HG03520 (cell line): ENCODE data around the gene POLR3A.
A peak's percentile ranks its signal among the peaks of the same experiment; 100 is the strongest.
"Not testable (repeated sequence)": the region's sequence is repeated elsewhere in the genome, so short reads cannot be mapped to it uniquely, and the experiment has no call there.

Source experiments
- ATAC-seq: cut with Tn5 transposase; IDR thresholded peaks from one replicate; pipeline ENCODE4 v1.9.1; 2021; ENCODE audit warnings: mild to moderate bottlenecking, moderate library complexity; ENCODE audit not compliant: unreplicated experiment

Gene POLR3A

GRCh38 chr10:78029269-78030226, at the start of gene POLR3A:
TSS of gene POLR3A (minus strand) at chr10:78029515. CDS start at chr10:78029407, 108 bp downstream.
- peak; percentile 52 for ATAC-seq

DNA sequence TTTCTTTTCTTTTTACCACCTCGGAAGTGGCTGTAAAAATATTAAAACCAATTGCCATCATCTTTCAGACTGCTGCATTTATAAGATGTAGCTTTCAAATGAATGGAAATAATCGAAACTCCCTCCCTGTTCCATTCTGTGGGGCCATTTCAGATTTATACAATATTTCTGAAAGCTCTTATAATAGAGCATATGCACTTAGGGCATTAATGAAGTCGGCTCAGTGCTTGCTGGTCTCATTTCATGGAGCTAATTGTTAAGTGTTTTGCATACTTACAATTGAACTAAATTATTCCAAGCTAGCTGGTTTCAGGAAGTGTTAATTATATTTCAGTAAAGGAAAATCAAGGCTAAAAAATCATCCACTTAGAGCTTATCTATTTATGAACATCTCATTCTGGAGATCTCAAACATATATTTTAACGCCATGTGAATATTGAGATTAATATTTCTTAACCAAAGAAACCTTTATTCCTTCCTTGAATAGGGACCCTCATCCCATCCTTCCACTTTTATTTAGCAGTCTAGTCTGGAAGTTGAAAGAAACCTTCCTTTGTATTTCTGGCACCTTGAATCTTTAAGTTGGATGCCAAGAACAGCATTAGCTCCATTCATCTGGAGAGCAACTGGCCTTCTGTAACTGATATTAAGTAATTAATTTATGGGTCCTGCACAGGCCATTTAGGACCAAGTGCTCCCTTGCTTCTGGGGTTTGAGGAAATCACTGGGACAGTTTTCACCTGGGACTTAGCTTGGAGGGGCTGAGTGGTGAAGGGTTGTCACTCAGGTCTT, 49.4 kb upstream of the POLR3A start:
- no peak for ATAC-seq

DNA sequence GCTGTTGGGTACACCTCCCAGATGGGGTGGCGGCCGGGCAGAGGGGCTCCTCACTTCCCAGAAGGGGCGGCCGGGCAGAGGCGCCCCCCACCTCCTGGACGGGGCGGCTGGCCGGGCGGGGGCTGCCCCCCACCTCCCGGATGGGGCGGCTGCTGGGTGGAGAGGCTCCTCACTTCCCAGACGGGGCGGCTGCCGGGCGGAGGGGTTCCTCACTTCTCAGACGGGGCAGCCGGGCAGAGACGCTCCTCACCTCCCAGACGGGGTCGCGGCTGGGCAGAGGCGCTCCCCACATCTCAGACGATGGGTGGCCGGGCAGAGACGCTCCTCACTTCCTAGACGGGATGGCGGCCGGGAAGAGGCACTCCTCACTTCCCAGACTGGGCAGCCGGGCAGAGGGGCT, 46.5 kb upstream of the POLR3A start:
- ATAC-seq, result not testable (repeated sequence)

DNA sequence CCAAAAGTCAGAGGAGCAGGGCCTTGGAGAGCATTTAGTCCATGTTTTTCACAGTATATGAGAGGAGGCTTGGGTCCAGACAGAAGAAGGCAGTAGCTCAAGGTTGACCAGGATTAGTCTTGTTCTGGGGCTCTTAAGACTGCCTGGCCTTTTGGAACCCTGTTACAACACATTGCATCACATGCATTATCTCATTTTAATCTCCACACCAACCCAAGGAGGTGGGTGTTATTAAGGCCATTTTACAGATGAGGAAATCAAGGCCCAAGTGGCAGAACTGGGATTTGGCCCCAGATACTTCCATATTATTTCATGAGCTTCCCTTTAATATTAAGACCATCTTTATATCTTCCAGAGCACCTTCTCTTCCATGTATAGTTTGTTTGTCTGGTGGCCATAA, 43.2 kb upstream of the POLR3A start:
- ATAC-seq, result no peak

- ATAC-seq, result no peak
These were observed 42.5 kb upstream of the POLR3A start for GRCh38 chr10:78071857-78072179.

GRCh38 chr10:78071140-78071856, 42.0 kb upstream of the POLR3A start:
- no peak for ATAC-seq

GRCh38 chr10:78070726-78071125, 41.4 kb upstream of the POLR3A start:
- no peak for ATAC-seq

- ATAC-seq, result not testable (repeated sequence)
These were observed 40.7 kb upstream of the POLR3A start for GRCh38 chr10:78070064-78070463.

DNA sequence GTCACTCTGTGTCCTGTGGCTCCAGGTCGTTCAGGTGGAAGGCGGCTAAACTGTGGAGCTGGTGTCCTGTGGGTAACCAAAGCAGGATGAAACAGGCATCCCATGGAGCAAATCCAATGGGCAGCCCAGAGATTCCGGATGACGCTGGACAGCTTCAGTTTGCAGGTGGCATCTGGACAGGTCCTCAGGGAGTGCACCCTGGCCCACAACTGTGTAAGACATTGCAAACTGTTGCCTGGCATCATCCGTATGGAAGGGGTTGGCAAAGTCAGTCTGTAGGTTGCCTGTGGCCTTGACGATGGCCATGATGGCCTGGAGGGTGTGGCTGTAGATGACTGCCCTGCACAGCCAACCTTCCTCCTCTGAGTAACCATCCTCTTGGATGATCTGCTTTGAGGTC, 39.8 kb upstream of the POLR3A start:
- ATAC-seq, result no peak

DNA sequence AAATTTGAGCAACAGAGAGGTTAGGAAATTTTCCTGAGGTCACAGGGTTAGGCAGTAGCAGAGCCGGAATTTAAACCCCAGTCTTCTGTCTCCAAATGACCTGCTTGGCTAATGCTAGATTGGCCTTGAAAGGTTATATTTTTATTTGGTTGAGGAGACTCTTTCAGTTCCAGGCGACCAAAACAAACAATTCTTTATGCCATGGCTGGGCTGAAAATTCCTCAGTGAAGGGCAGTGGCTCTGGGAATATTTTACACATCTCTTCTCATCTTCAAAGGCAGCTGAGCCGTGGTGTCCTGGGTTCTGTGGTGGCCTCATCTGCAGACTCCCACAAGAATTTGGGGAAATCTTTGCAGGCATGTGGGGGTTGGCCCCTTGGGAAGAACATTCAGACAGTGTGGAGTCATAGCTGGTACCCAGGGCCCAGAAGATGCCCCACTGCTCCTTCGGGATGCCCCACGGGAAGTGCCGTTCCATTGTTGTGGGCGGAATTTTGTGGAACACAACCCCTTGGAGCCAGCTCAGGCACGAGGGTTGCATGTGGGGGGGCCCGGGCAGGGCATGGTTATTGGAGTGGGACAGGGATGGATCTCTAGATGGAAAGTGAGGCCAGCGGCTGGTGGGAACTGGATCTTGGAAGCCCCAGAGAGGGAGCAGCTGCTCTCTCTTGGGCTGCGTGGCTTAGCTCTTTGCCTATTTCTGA, 37.6 kb upstream of the POLR3A start:
- ATAC-seq, result no peak

GRCh38 chr10:78066012-78066411, 36.7 kb upstream of the POLR3A start:
- no peak for ATAC-seq

DNA sequence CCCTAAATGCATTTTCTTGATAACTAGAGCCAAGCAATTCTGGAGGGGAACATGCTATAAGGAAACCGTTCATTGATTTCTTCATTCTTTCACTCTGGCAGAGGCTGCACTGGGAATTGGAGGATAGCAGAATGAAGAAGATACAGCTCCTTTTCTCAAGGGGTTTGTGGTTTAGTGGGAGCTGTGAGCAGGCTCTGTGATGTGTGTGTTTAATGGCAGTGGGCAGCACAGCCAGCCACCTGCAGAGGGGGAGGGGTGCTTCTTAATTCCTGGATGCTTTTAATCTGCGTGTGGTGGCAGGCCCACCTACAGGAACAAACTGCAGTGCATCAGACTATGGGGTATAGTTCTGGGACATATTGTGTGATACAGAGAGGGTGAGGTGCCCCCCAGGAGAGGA, 36.3 kb upstream of the POLR3A start:
- no peak for ATAC-seq

GRCh38 chr10:78064919-78065318, 35.6 kb upstream of the POLR3A start:
- ATAC-seq, result not testable (repeated sequence)

GRCh38 chr10:78063236-78063635, 33.9 kb upstream of the POLR3A start:
- no peak for ATAC-seq

- ATAC-seq, result no peak
These were observed 33.0 kb upstream of the POLR3A start for GRCh38 chr10:78062296-78062695.

- no peak for ATAC-seq
These were observed 30.8 kb upstream of the POLR3A start for GRCh38 chr10:78059906-78060702.

DNA sequence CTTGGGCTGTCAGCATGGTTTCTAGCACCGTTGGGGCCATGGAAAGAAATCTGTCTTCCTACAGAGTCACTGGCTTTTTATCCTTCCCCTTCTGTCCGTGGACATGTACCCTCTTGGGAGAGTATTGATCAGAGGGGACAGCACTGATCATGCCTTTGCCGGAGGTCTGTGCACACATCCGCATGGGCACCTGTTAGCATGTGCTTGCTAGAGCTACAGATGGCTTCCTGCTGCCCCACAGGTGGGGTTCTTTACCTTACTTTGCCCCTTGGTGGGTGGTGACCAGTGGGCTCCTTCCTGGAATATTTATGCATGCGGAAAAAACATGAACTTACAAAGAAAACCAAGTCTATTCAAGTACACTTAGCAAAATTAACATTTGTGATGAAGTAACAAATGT, 29.2 kb upstream of the POLR3A start:
- ATAC-seq, result no peak

DNA sequence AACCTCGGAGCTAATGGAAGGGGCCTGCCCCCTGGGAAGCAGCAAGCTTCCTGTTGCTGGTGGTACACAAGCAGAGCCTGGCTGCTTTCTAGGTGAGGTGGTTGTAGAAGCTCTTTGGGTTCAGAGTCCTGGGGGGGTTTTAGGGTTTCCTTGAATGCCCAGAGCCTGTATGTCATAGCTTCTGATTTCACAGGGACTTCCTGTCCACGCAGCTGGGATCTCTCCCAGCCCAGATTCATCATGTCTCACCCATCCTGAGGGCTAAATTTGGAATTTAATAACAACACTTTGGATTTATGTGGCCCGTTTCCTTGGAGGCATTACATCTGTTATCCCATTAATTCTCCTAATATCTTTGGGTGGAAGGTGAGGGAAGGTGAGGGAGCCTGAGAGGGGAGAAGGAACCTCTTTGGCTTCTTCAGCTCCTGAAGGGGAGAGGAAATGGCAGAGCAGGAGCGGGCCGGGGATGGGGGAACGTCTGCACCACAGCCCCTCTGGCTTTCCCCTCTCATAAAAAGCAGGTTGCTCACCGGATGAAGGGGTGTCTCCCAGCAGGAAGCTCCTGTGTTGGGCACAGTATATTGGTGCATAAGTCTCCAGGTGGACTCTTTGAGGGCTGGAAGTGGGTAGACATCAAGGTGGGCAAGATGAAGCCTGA, 24.0 kb upstream of the POLR3A start:
- no peak for ATAC-seq

DNA sequence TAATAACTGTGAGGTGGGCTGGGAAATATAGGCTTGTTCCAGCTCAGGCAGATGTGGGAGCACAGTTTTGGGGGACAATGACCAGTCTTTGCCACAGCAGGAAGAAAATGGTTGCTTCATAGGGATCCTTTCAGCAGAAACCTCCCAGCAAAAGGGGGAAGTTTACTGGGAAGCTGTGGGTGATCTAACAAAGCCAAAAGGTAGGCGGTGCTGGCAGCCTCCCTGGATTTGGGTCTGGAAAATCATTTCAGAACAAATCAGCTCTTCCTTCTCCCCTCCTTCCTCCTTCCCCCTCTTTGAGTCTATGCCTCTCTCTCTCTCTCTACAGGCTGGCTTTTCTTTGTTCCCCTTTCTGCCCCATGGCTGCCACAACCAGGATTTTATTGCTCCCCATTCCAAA, 20.5 kb upstream of the POLR3A start:
- ATAC-seq, result no peak
